ENCODE measurements around the gene ERLIN1.

Gene ERLIN1

DNA sequence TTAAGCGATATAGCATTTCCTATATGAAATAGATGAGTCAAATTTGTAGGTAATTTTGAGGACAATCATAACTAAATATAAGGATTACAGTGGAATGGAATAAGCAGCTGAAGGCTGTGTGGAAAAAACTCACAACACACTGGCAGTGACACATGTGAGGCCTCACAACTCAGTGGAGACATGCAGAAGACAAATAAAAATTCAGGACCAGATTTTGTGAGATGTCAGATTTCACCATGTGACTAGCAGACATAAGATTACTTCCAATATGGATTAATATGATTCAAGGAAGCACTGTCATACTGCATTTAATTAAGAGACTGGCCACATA lies 17.6 kb downstream of the ERLIN1 start:
- Histone ChIP-seq H3K27me3 (ENCODE audit: control insufficient read depth in 1 of 2, insufficient read depth in 2 of 2, low read length in 2 of 2) (no peaks in the 10 kb centered on the region), H3K27ac (ENCODE audit: low read depth, low read length) (no peak overlapping the region), H3K4me3 (ENCODE audit: low read depth in 1 of 2, low read length in 2 of 2) (no peak overlapping the region), H3K36me3 (ENCODE audit: insufficient read depth, low read length) (peaks cover 14% of the 10 kb centered on the region), H3K4me1 (ENCODE audit: insufficient read depth, low read length) (no peaks in the 10 kb centered on the region), H3K9ac (ENCODE audit: low read length) (no peak overlapping the region), H3K9me3 (ENCODE audit: low read length) (no peaks in the 10 kb centered on the region)

DNA sequence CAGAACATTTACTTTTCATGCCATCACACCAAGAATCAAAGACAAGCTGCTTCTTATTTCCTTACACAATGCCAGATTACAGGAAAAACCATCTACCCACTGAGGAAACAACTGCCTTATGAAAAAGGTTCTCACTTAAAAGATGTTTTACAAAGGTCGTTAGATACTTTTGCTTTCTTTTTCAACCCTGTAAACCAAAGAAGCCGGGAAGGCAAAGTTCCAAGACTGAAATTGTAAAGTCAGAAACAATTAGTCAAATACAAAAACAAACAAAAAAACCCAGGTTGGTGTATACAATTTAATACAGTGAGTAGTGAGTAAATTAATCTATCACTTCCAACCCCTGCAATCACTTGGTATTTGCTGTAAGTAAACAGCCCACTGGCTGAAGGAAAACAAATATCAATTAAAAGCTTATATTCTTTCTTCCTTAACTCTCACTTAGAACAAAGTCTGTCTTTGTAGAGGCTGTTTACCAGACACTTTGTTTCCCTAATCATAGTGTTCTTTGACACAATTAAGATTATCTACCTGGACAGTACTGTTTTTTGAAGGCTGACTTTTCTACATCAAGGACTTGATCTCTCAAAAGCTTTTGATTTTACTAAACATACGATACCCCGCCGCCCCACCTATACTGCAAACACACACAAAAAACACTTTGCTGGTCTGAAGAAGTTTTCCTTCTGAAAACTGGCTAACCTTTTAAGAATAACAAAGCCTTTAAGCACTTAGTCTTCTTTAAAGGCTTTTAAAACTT lies 18.1 kb downstream of the ERLIN1 start:
- Histone ChIP-seq H3K4me3 (ENCODE audit: low read depth in 1 of 2, low read length in 2 of 2) (no peak overlapping the region), H3K27ac (ENCODE audit: low read depth, low read length) (no peak overlapping the region), H3K9ac (ENCODE audit: low read length) (no peak overlapping the region), H3K27me3 (ENCODE audit: control insufficient read depth in 1 of 2, insufficient read depth in 2 of 2, low read length in 2 of 2) (no peaks in the 10 kb centered on the region), H3K9me3 (ENCODE audit: low read length) (no peaks in the 10 kb centered on the region), H3K36me3 (ENCODE audit: insufficient read depth, low read length) (peaks cover 9% of the 10 kb centered on the region), H3K4me1 (ENCODE audit: insufficient read depth, low read length) (no peaks in the 10 kb centered on the region)

DNA sequence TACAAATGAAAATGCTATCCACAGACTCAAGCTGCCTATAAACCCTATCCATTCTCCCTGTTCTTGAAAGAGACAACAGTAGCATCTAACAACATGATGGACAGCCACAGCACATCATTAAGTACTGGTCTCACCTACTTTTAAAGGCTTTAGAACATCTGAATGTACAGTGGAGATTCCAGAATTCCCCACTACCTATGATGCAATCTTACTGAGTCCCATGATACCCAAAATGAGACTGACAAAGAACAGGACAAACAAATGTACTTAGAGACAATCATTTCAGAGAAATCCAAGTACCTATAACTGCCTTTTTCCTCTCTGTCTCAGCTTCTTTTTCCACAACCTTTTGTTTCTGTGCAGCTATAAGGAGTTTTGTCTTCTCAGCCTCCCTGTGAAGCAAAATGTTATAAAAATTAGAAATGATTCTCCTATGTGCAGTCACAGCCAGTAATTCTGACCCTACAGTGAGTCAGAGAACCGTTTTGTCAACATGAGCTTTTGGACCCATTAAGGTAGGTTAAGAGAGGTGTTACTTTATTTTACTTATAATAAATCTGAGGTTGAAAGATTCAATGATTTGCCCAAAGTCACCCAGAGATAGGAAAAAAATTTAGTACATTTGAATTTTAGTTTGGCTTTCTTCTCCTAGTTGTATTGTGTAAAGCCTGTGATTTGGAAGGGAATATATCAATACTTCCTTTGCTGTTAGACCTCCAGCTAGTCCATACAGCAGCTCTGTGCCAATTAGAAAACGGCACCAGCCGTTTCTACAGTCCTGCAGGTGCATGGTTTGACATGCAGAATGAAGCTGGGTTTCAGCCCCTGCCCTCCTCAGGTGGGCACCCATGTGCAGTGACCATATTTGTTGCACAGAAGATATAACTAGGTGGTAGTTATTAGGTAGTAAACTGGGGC lies 21.9 kb downstream of the ERLIN1 start:
- no peaks in the 10 kb centered on the region for H3K27me3 ChIP-seq (ENCODE audit: control insufficient read depth in 1 of 2, insufficient read depth in 2 of 2, low read length in 2 of 2)
- no peaks in the 10 kb centered on the region for H3K4me1 ChIP-seq (ENCODE audit: insufficient read depth, low read length)
- H3K4me3 ChIP-seq (ENCODE audit: low read depth in 1 of 2, low read length in 2 of 2): no peak overlapping the region
- no peaks in the 10 kb centered on the region for H3K9me3 ChIP-seq (ENCODE audit: low read length)
- H3K27ac ChIP-seq (ENCODE audit: low read depth, low read length): no peak overlapping the region
- H3K36me3 ChIP-seq (ENCODE audit: insufficient read depth, low read length): peaks cover 8% of the 10 kb centered on the region
- no peak overlapping the region for H3K9ac ChIP-seq (ENCODE audit: low read length)

- no peaks in the 10 kb centered on the region for H3K27me3 ChIP-seq (ENCODE audit: control insufficient read depth in 1 of 2, insufficient read depth in 2 of 2, low read length in 2 of 2)
- H3K9ac ChIP-seq (ENCODE audit: low read length): no peak overlapping the region
- no peaks in the 10 kb centered on the region for H3K9me3 ChIP-seq (ENCODE audit: low read length)
- H3K4me1 ChIP-seq (ENCODE audit: insufficient read depth, low read length): no peaks in the 10 kb centered on the region
- no peak overlapping the region for H3K27ac ChIP-seq (ENCODE audit: low read depth, low read length)
- no peak overlapping the region for H3K4me3 ChIP-seq (ENCODE audit: low read depth in 1 of 2, low read length in 2 of 2)
- H3K36me3 ChIP-seq (ENCODE audit: insufficient read depth, low read length): peaks cover 8% of the 10 kb centered on the region
Measured at GRCh38 chr10:100162696-100163095, 23.1 kb downstream of the ERLIN1 start.

GRCh38 chr10:100158044-100158805 lies 27.6 kb downstream of the ERLIN1 start:
- Histone ChIP-seq H3K36me3 (ENCODE audit: insufficient read depth, low read length) (peaks cover 34% of the 10 kb centered on the region), H3K27ac (ENCODE audit: low read depth, low read length) (no peak overlapping the region), H3K27me3 (ENCODE audit: control insufficient read depth in 1 of 2, insufficient read depth in 2 of 2, low read length in 2 of 2) (no peaks in the 10 kb centered on the region), H3K9me3 (ENCODE audit: low read length) (no peaks in the 10 kb centered on the region), H3K4me1 (ENCODE audit: insufficient read depth, low read length) (no peaks in the 10 kb centered on the region), H3K9ac (ENCODE audit: low read length) (no peak overlapping the region), H3K4me3 (ENCODE audit: low read depth in 1 of 2, low read length in 2 of 2) (no peak overlapping the region)

GRCh38 chr10:100157156-100157555 lies 28.7 kb downstream of the ERLIN1 start:
- no peak overlapping the region for H3K4me3 ChIP-seq (ENCODE audit: low read depth in 1 of 2, low read length in 2 of 2)
- H3K9ac ChIP-seq (ENCODE audit: low read length): no peak overlapping the region
- H3K27me3 ChIP-seq (ENCODE audit: control insufficient read depth in 1 of 2, insufficient read depth in 2 of 2, low read length in 2 of 2): no peaks in the 10 kb centered on the region
- no peaks in the 10 kb centered on the region for H3K9me3 ChIP-seq (ENCODE audit: low read length)
- H3K36me3 ChIP-seq (ENCODE audit: insufficient read depth, low read length): peaks cover 42% of the 10 kb centered on the region
- no peaks in the 10 kb centered on the region for H3K4me1 ChIP-seq (ENCODE audit: insufficient read depth, low read length)
- no peak overlapping the region for H3K27ac ChIP-seq (ENCODE audit: low read depth, low read length)

DNA sequence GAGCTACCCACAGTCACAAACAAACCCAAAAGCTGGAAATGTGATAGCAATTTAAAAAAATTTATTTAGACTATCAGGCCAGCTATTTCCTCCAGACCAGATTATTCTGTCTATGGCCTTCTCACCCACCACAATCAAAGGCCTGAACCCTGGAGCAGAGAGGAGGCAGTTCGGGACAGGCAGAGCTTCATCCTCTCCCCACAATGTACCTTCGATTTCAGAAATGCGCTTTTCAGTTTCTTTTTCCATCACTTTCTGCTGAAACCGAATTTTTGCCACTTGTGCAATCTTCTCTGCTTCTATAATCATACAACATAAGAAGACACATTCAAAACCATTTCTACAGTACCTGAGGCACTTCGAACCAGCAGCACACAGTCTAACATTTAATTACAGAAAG lies 29.9 kb downstream of the ERLIN1 start:
- no peak overlapping the region for H3K4me3 ChIP-seq (ENCODE audit: low read depth in 1 of 2, low read length in 2 of 2)
- peaks cover 51% of the 10 kb centered on the region for H3K36me3 ChIP-seq (ENCODE audit: insufficient read depth, low read length)
- no peak overlapping the region for H3K27ac ChIP-seq (ENCODE audit: low read depth, low read length)
- no peaks in the 10 kb centered on the region for H3K4me1 ChIP-seq (ENCODE audit: insufficient read depth, low read length)
- no peak overlapping the region for H3K9ac ChIP-seq (ENCODE audit: low read length)
- H3K27me3 ChIP-seq (ENCODE audit: control insufficient read depth in 1 of 2, insufficient read depth in 2 of 2, low read length in 2 of 2): no peaks in the 10 kb centered on the region
- H3K9me3 ChIP-seq (ENCODE audit: low read length): no peaks in the 10 kb centered on the region

GRCh38 chr10:100154666-100155065 lies 31.2 kb downstream of the ERLIN1 start:
- Histone ChIP-seq H3K27me3 (ENCODE audit: control insufficient read depth in 1 of 2, insufficient read depth in 2 of 2, low read length in 2 of 2) (no peaks in the 10 kb centered on the region), H3K27ac (ENCODE audit: low read depth, low read length) (no peak overlapping the region), H3K9ac (ENCODE audit: low read length) (no peak overlapping the region), H3K4me1 (ENCODE audit: insufficient read depth, low read length) (no peaks in the 10 kb centered on the region), H3K36me3 (ENCODE audit: insufficient read depth, low read length) (peaks cover 52% of the 10 kb centered on the region), H3K4me3 (ENCODE audit: low read depth in 1 of 2, low read length in 2 of 2) (no peak overlapping the region), H3K9me3 (ENCODE audit: low read length) (no peaks in the 10 kb centered on the region)

GRCh38 chr10:100153239-100153825 lies 32.5 kb downstream of the ERLIN1 start:
- no peak overlapping the region for H3K27ac ChIP-seq (ENCODE audit: low read depth, low read length)
- H3K4me1 ChIP-seq (ENCODE audit: insufficient read depth, low read length): no peaks in the 10 kb centered on the region
- H3K9me3 ChIP-seq (ENCODE audit: low read length): no peaks in the 10 kb centered on the region
- peaks cover 52% of the 10 kb centered on the region for H3K36me3 ChIP-seq (ENCODE audit: insufficient read depth, low read length)
- no peaks in the 10 kb centered on the region for H3K27me3 ChIP-seq (ENCODE audit: control insufficient read depth in 1 of 2, insufficient read depth in 2 of 2, low read length in 2 of 2)
- H3K4me3 ChIP-seq (ENCODE audit: low read depth in 1 of 2, low read length in 2 of 2): no peak overlapping the region
- H3K9ac ChIP-seq (ENCODE audit: low read length): no peak overlapping the region

GRCh38 chr10:100151723-100152300 lies 34.0 kb downstream of the ERLIN1 start:
- no peaks in the 10 kb centered on the region for H3K4me1 ChIP-seq (ENCODE audit: insufficient read depth, low read length)
- no peaks in the 10 kb centered on the region for H3K27me3 ChIP-seq (ENCODE audit: control insufficient read depth in 1 of 2, insufficient read depth in 2 of 2, low read length in 2 of 2)
- H3K27ac ChIP-seq (ENCODE audit: low read depth, low read length): no peak overlapping the region
- H3K36me3 ChIP-seq (ENCODE audit: insufficient read depth, low read length): peaks cover 49% of the 10 kb centered on the region
- no peak overlapping the region for H3K4me3 ChIP-seq (ENCODE audit: low read depth in 1 of 2, low read length in 2 of 2)
- H3K9ac ChIP-seq (ENCODE audit: low read length): no peak overlapping the region
- H3K9me3 ChIP-seq (ENCODE audit: low read length): no peaks in the 10 kb centered on the region

All from muscle layer of colon (tissue), 2 donors.